GM12878 (cell line): ENCODE data around the gene HOXD9.
A peak's percentile ranks its signal among the peaks of the same experiment; 100 is the strongest.

Source experiments
- ATF7 ChIP-seq: fragments of 450-650 bp; IDR thresholded peaks from 2 replicates; pipeline ENCODE4 v1.6.1; 2016; ENCODE audit warnings: low read depth, mild to moderate bottlenecking
- CEBPZ ChIP-seq: fragments of 150-350 bp; IDR thresholded peaks from 2 replicates; pipeline ENCODE4 v1.6.1; 2016; ENCODE audit warnings: low read depth, low read length
- CREB1 ChIP-seq: IDR thresholded peaks from 2 replicates; pipeline ENCODE4 v1.6.1; 2012; ENCODE audit warnings: low read depth, mild to moderate bottlenecking, inconsistent platforms
- CTCF ChIP-seq, 3 experiments: IDR thresholded peaks in 2 of 3; conservative IDR thresholded peaks in 1 of 3; 2 replicates each; pipeline ENCODE4 v1.5.1; 2011; ENCODE audit warnings: low read depth in 3 of 3, low read length in 3 of 3, mild to moderate bottlenecking in 3 of 3, control low read depth in 2 of 3, moderate library complexity in 2 of 3, inconsistent platforms in 1 of 3, mixed read lengths in 1 of 3; ENCODE audit not compliant: control insufficient read depth in 2 of 3, insufficient read depth in 1 of 3; ENCODE audit errors: extremely low read depth in 1 of 3
- EP300 ChIP-seq, 2 experiments: fragments of 150-350 bp in 1 of 2; IDR thresholded peaks; 2 replicates each; pipeline ENCODE4 v1.6.1; 2011 to 2012; ENCODE audit warnings: low read depth in 2 of 2, low read length in 2 of 2, borderline replicate concordance in 1 of 2, improper control_type of control experiment in 1 of 2, inconsistent platforms in 1 of 2; ENCODE audit not compliant: control insufficient read depth in 1 of 2
- PBX3 ChIP-seq: IDR thresholded peaks from 2 replicates; pipeline ENCODE4 v1.6.1; 2011; ENCODE audit warnings: mild to moderate bottlenecking, low read depth, low read length, moderate library complexity; ENCODE audit not compliant: insufficient replicate concordance
- POLR2A ChIP-seq: IDR thresholded peaks from 2 replicates; pipeline ENCODE4 v1.6.1; 2011; ENCODE audit warnings: low read depth, mild to moderate bottlenecking, low read length
- POLR2AphosphoS5 ChIP-seq: IDR thresholded peaks from 2 replicates; pipeline ENCODE4 v1.6.1; 2011; ENCODE audit warnings: mild to moderate bottlenecking, low read length, inconsistent platforms
- SIN3A ChIP-seq: IDR thresholded peaks from 2 replicates; pipeline ENCODE4 v1.6.1; 2012; ENCODE audit warnings: low read depth, low read length, improper control_type of control experiment
- USF2 ChIP-seq: IDR thresholded peaks from 2 replicates; pipeline ENCODE4 v1.6.1; 2011; ENCODE audit warnings: low read depth, low read length, improper control_type of control experiment, borderline replicate concordance
- ZZZ3 ChIP-seq: IDR thresholded peaks from 2 replicates; pipeline ENCODE4 v1.6.1; 2011; ENCODE audit warnings: low read depth; ENCODE audit not compliant: control insufficient read depth, insufficient read length

GRCh38 chr2:176140513-176141317, 18.2 kb downstream of the HOXD9 start:
- TF ChIP-seq POLR2A, result no peak; the same call in 1 of the 2 replicates
- no peak for TF ChIP-seq CREB1
- peak; percentile 75 to 93 (median 92) for TF ChIP-seq CTCF (IDR thresholded peaks at IDR 0.05 in 2 of 3, conservative IDR thresholded peaks at IDR 0.05 in 1 of 3; ENCODE audit: control insufficient read depth in 2 of 3, extremely low read depth in 1 of 3, insufficient read depth in 1 of 3, low read depth in 3 of 3, low read length in 3 of 3)
- no peak for TF ChIP-seq POLR2AphosphoS5
- no peak for TF ChIP-seq ZZZ3
- no peak for TF ChIP-seq PBX3
- TF ChIP-seq ATF7, result no peak
- TF ChIP-seq EP300 (IDR thresholded peaks at IDR 0.05; ENCODE audit: borderline replicate concordance in 1 of 2, control insufficient read depth in 1 of 2, low read depth in 2 of 2, low read length in 2 of 2), result no peak
- TF ChIP-seq SIN3A, result no peak
- TF ChIP-seq CEBPZ, result no peak
- no peak for TF ChIP-seq USF2
